Measurements from ENCODE around the gene GPR63. TPM values are rescaled to one million over a fixed set of nuclear protein-coding genes. Genes with fewer than 3 reads are reported as not detected.
A peak's percentile ranks its signal among the peaks of the same experiment; 100 is the strongest.

Gene GPR63
- total and polyA plus RNA-seq, 2 experiments from 2014 or later, result 1.7 TPM; not detected in 1

- Histone ChIP-seq H3K4me3 (no peak overlapping the region), H3K27ac (no peak overlapping the region), H3K36me3 (no peaks in the 10 kb centered on the region), H3K27me3 (no peaks in the 10 kb centered on the region), H3K9me3 (ENCODE audit: low read depth) (no peaks in the 10 kb centered on the region), H3K4me1 (ENCODE audit: low read depth) (peaks cover 9% of the 10 kb centered on the region)
- no peak for DNase-seq (ENCODE audit: low read depth in 1 of 2, low spot score in 1 of 2)
- no peak for TF ChIP-seq CTCF (IDR thresholded peaks at IDR 0.05; ENCODE audit: low read depth, low read length)
Measured at GRCh38 chr6:96821034-96821433, 16.2 kb downstream of the GPR63 start.

- H3K9me3 ChIP-seq (ENCODE audit: low read depth), result no peaks in the 10 kb centered on the region
- H3K4me1 ChIP-seq (ENCODE audit: low read depth), result peaks cover 12% of the 10 kb centered on the region
- peak overlapping the region; percentile 2 for H3K4me3 ChIP-seq
- no peak for TF ChIP-seq CTCF (IDR thresholded peaks at IDR 0.05; ENCODE audit: low read depth, low read length)
- no peaks in the 10 kb centered on the region for H3K36me3 ChIP-seq
- DNase-seq (ENCODE audit: low read depth in 1 of 2, low spot score in 1 of 2), result peak; percentile 58 to 64
- peak overlapping the region; percentile 73 for H3K27ac ChIP-seq
- H3K27me3 ChIP-seq, result no peaks in the 10 kb centered on the region
Measured at GRCh38 chr6:96816301-96816817, 20.9 kb downstream of the GPR63 start.

- peak in 1 of 2 donors; percentile 26 for DNase-seq (ENCODE audit: low read depth in 1 of 2, low spot score in 1 of 2)
- no peak overlapping the region for H3K4me3 ChIP-seq
- TF ChIP-seq CTCF (IDR thresholded peaks at IDR 0.05; ENCODE audit: low read depth, low read length), result no peak
Measured at GRCh38 chr6:96814625-96815024, 22.7 kb downstream of the GPR63 start.

GRCh38 chr6:96812077-96812703 is 25.1 kb downstream of the GPR63 start:
- no peak overlapping the region for H3K27ac ChIP-seq
- H3K4me1 ChIP-seq (ENCODE audit: low read depth), result peaks cover 18% of the 10 kb centered on the region
- no peaks in the 10 kb centered on the region for H3K9me3 ChIP-seq (ENCODE audit: low read depth)
- TF ChIP-seq CTCF (IDR thresholded peaks at IDR 0.05; ENCODE audit: low read depth, low read length), result no peak
- H3K36me3 ChIP-seq, result no peaks in the 10 kb centered on the region
- no peaks in the 10 kb centered on the region for H3K27me3 ChIP-seq
- peak in 1 of 2 donors; percentile 47 for DNase-seq (ENCODE audit: low read depth in 1 of 2, low spot score in 1 of 2)
- no peak overlapping the region for H3K4me3 ChIP-seq

More at GRCh38 chr6:96814625-96815024, 22.7 kb downstream of the GPR63 start:
- Histone ChIP-seq H3K27me3 (no peaks in the 10 kb centered on the region), H3K27ac (no peak overlapping the region), H3K36me3 (no peaks in the 10 kb centered on the region), H3K9me3 (ENCODE audit: low read depth) (no peaks in the 10 kb centered on the region), H3K4me1 (ENCODE audit: low read depth) (peaks cover 12% of the 10 kb centered on the region)

- no peak overlapping the region for H3K27ac ChIP-seq
- TF ChIP-seq CTCF (IDR thresholded peaks at IDR 0.05; ENCODE audit: low read depth, low read length), result no peak
- H3K9me3 ChIP-seq (ENCODE audit: low read depth), result no peaks in the 10 kb centered on the region
- no peak for DNase-seq (ENCODE audit: low read depth in 1 of 2, low spot score in 1 of 2)
- H3K36me3 ChIP-seq, result no peaks in the 10 kb centered on the region
- H3K4me3 ChIP-seq, result no peak overlapping the region
- H3K4me1 ChIP-seq (ENCODE audit: low read depth), result peaks cover 13% of the 10 kb centered on the region
- H3K27me3 ChIP-seq, result no peaks in the 10 kb centered on the region
Measured at GRCh38 chr6:96811670-96812069, 25.6 kb downstream of the GPR63 start.

All from cardiac muscle cell (in vitro differentiated cells and primary cell).